Cardiac fibroblast (primary cell): Measurements from ENCODE around the gene SALL1.

ENCODE experiments used
- DNase-seq, 2 donors: peaks; one replicate each; pipeline versions ENCODE4 v3.0.0 to v3.0.0-alpha.2; 2010; ENCODE audit warnings: low read depth in 2 of 2
- H3K4me3 ChIP-seq, 2 donors: replicated peaks in 1 of 2; 1 replicate in 1 of 2; 2 replicates in 1 of 2; pipeline ENCODE4 v1.5.1; 2011; ENCODE audit warnings: low read depth in 2 of 2, low read length in 2 of 2, mild to moderate bottlenecking in 2 of 2, moderate library complexity in 1 of 2
- CTCF ChIP-seq: IDR thresholded peaks from one replicate; pipeline ENCODE4 v1.5.1; 2011; ENCODE audit warnings: low read depth, mild to moderate bottlenecking, low read length, inconsistent platforms

SALL1 gene

GRCh38 chr16:51106535-51106934, 44.5 kb downstream of the SALL1 start:
- no peak for TF ChIP-seq CTCF
- no peak for DNase-seq
- no peak overlapping the region for H3K4me3 ChIP-seq

GRCh38 chr16:51103590-51103989, 47.5 kb downstream of the SALL1 start:
- DNase-seq, result no peak
- H3K4me3 ChIP-seq, result no peak overlapping the region
- no peak for TF ChIP-seq CTCF

- DNase-seq, result no peak
- no peak overlapping the region for H3K4me3 ChIP-seq
- no peak for TF ChIP-seq CTCF
Measured at GRCh38 chr16:51097729-51098128, 53.3 kb downstream of the SALL1 start.

GRCh38 chr16:51095890-51096626, 55.0 kb downstream of the SALL1 start:
- DNase-seq, result no peak
- H3K4me3 ChIP-seq, result no peak overlapping the region
- no peak for TF ChIP-seq CTCF

- no peak overlapping the region for H3K4me3 ChIP-seq
- DNase-seq, result no peak
- no peak for TF ChIP-seq CTCF
Measured at GRCh38 chr16:51095084-51095881, 55.8 kb downstream of the SALL1 start.

GRCh38 chr16:51093726-51094280, 57.3 kb downstream of the SALL1 start:
- DNase-seq, result no peak
- H3K4me3 ChIP-seq, result no peak overlapping the region
- TF ChIP-seq CTCF, result no peak
